Activated naive CD4-positive, alpha-beta T cell treated with anti-CD3 and anti-CD28 coated beads for 36 hours (primary cell): ENCODE data around the gene ALS2. TPM values are rescaled to one million over a fixed set of nuclear protein-coding genes. Genes with fewer than 3 reads are reported as not detected.
"Not testable (repeated sequence)": the region's sequence is repeated elsewhere in the genome, so short reads cannot be mapped to it uniquely, and the experiment has no call there.

Source experiments
- CTCF ChIA-PET: fragments of 350-600 bp; sonication (Branson Sonifier 250); formaldehyde crosslinking; loops from one replicate; lab custom pipeline; 2021; ENCODE audit warnings: antibody characterized with exemption; lab: Charles Lee
- DNase-seq: peaks from one replicate; pipeline ENCODE4 v3.0.0-alpha.2; 2020
- H3K27ac Mint-ChIP-seq: one replicate; pipeline ENCODE4 v1.8.0; 2021; ENCODE audit warnings: mild to moderate bottlenecking, mixed read lengths
- H3K27me3 Mint-ChIP-seq: one replicate; pipeline ENCODE4 v1.8.0; 2021; ENCODE audit warnings: low read depth, mixed read lengths
- H3K36me3 Mint-ChIP-seq: one replicate; pipeline ENCODE4 v1.8.0; 2021; ENCODE audit warnings: low read depth, mixed read lengths
- H3K4me1 Mint-ChIP-seq: one replicate; pipeline ENCODE4 v1.8.0; 2021; ENCODE audit warnings: low read depth, mixed read lengths
- H3K4me3 Mint-ChIP-seq: one replicate; pipeline ENCODE4 v1.8.0; 2021; ENCODE audit warnings: mild to moderate bottlenecking, moderate library complexity, mixed read lengths
- H3K9me3 Mint-ChIP-seq: one replicate; pipeline ENCODE4 v1.8.0; 2021; ENCODE audit warnings: mixed read lengths
- intact Hi-C: fragments of 100-400 bp; cut with micrococcal nuclease; formaldehyde crosslinking; loops from one replicate; pipeline ENCODE4 v1.15.1; 2023
- total RNA-seq, 2 experiments: library from RNA; stranded (reverse); gene quantifications; one replicate each; pipeline ENCODE4 v1.2.3, GENCODE V29; 2021

ALS2 gene
- total RNA-seq, 2 experiments from 2014 or later, result 9.4 to 11.2 TPM

- Mint-ChIP-seq H3K9me3 (no peaks in the 10 kb centered on the region), H3K27ac (no peak overlapping the region), H3K4me1 (no peaks in the 10 kb centered on the region), H3K4me3 (no peak overlapping the region), H3K36me3 (no peaks in the 10 kb centered on the region), H3K27me3 (peaks cover 4% of the 10 kb centered on the region)
- intact Hi-C loops, result no loop called here
- DNase-seq, result no peak
- CTCF ChIA-PET, result no interaction called here
These were observed 26.8 kb upstream of the ALS2 start for GRCh38 chr2:201807452-201807999.

- no peaks in the 10 kb centered on the region for H3K36me3 Mint-ChIP-seq
- no peak for DNase-seq
- CTCF ChIA-PET, result no interaction called here
These were observed 25.9 kb upstream of the ALS2 start, which contains the start of gene CDK15 for GRCh38 chr2:201806442-201807170. CDK15 (plus strand) TSS chr2:201806537; CDS start chr2:201806665, 128 bp downstream.

GRCh38 chr2:201798914-201799285 lies 18.2 kb upstream of the ALS2 start:
- H3K36me3 Mint-ChIP-seq, H3K27me3 Mint-ChIP-seq, DNase-seq, H3K9me3 Mint-ChIP-seq, H3K27ac Mint-ChIP-seq, H3K4me1 Mint-ChIP-seq, H3K4me3 Mint-ChIP-seq, CTCF ChIA-PET: not testable (repeated sequence)
- intact Hi-C loops, result loop anchor here (5.0 kb wide), 1 partner anchor 58 kb away; no protein-coding TSS in a partner anchor

More at GRCh38 chr2:201806442-201807170, 25.9 kb upstream of the ALS2 start, which contains the start of gene CDK15:
- peaks cover 6% of the 10 kb centered on the region for H3K27me3 Mint-ChIP-seq
- H3K4me1 Mint-ChIP-seq, result no peaks in the 10 kb centered on the region
- H3K27ac Mint-ChIP-seq, result no peak within 1 kb of the TSS
- H3K4me3 Mint-ChIP-seq, result no peak within 1 kb of the TSS
- no peaks in the 10 kb centered on the region for H3K9me3 Mint-ChIP-seq
- intact Hi-C loops, result no loop called here

GRCh38 chr2:201798252-201798913 lies 17.6 kb upstream of the ALS2 start:
- H3K4me1 Mint-ChIP-seq, result no peaks in the 10 kb centered on the region
- H3K27ac Mint-ChIP-seq, result no peak overlapping the region
- H3K36me3 Mint-ChIP-seq, result no peaks in the 10 kb centered on the region
- H3K27me3 Mint-ChIP-seq, result peaks cover 8% of the 10 kb centered on the region
- no peaks in the 10 kb centered on the region for H3K9me3 Mint-ChIP-seq
- no peak for DNase-seq
- no peak overlapping the region for H3K4me3 Mint-ChIP-seq
- intact Hi-C loops, result loop anchor here (5.0 kb wide), 1 partner anchor 59 kb away; no protein-coding TSS in a partner anchor
- CTCF ChIA-PET, result interaction anchor here (0.7 kb wide), 2 partner anchors 154 to 427 kb away, joined by 5 read pairs; no protein-coding TSS in a partner anchor

- CTCF ChIA-PET, result interaction anchor here (0.6 kb wide), 1 partner anchor 38 kb away, joined by 3 read pairs; no protein-coding TSS in a partner anchor
- intact Hi-C loops, result loop anchor here (5.0 kb wide), 1 partner anchor 60 kb away; no protein-coding TSS in a partner anchor
- H3K27ac Mint-ChIP-seq, result no peak overlapping the region
- no peaks in the 10 kb centered on the region for H3K4me1 Mint-ChIP-seq
- H3K27me3 Mint-ChIP-seq, result peaks cover 2% of the 10 kb centered on the region
- H3K36me3 Mint-ChIP-seq, result no peaks in the 10 kb centered on the region
- DNase-seq, result no peak
- H3K9me3 Mint-ChIP-seq, result no peaks in the 10 kb centered on the region
- H3K4me3 Mint-ChIP-seq, result no peak overlapping the region
These were observed 16.6 kb upstream of the ALS2 start for GRCh38 chr2:201797175-201797840.

GRCh38 chr2:201796478-201796865 lies 15.7 kb upstream of the ALS2 start:
- Mint-ChIP-seq H3K27me3 (peaks cover 2% of the 10 kb centered on the region), H3K4me1 (no peaks in the 10 kb centered on the region), H3K36me3 (no peaks in the 10 kb centered on the region), H3K9me3 (no peaks in the 10 kb centered on the region), H3K4me3 (no peak overlapping the region), H3K27ac (no peak overlapping the region)
- intact Hi-C loops, result loop anchor here (1.0 to 5.0 kb wide), 2 partner anchors 61 to 382 kb away; no protein-coding TSS in a partner anchor
- CTCF ChIA-PET, result interaction anchor here (0.5 kb wide), 1 partner anchor 69 kb away, joined by 4 read pairs; no protein-coding TSS in a partner anchor
- DNase-seq, result no peak

GRCh38 chr2:201795607-201796477 lies 15.1 kb upstream of the ALS2 start:
- no peak overlapping the region for H3K4me3 Mint-ChIP-seq
- DNase-seq, result peak; percentile 15
- no peak overlapping the region for H3K27ac Mint-ChIP-seq
- CTCF ChIA-PET, result interaction anchor here (0.6 kb wide), 1 partner anchor 868 kb away, joined by 3 read pairs; no protein-coding TSS in a partner anchor
- no peaks in the 10 kb centered on the region for H3K9me3 Mint-ChIP-seq
- H3K4me1 Mint-ChIP-seq, result no peaks in the 10 kb centered on the region
- H3K36me3 Mint-ChIP-seq, result no peaks in the 10 kb centered on the region
- H3K27me3 Mint-ChIP-seq, result peaks cover 2% of the 10 kb centered on the region
- intact Hi-C loops, result loop anchor here (1.0 to 5.0 kb wide), 2 partner anchors 61 to 382 kb away; no protein-coding TSS in a partner anchor

- Mint-ChIP-seq H3K9me3 (no peaks in the 10 kb centered on the region), H3K27me3 (no peaks in the 10 kb centered on the region), H3K36me3 (no peaks in the 10 kb centered on the region), H3K27ac (no peak overlapping the region), H3K4me3 (no peak overlapping the region), H3K4me1 (no peaks in the 10 kb centered on the region)
- CTCF ChIA-PET, result interaction anchor here (1.6 kb wide), 1 partner anchor 66 kb away, joined by 5 read pairs; no protein-coding TSS in a partner anchor
- intact Hi-C loops, result no loop called here
- DNase-seq, result no peak
These were observed 13.6 kb upstream of the ALS2 start for GRCh38 chr2:201794294-201794693.

GRCh38 chr2:201793631-201794030 lies 12.9 kb upstream of the ALS2 start:
- Mint-ChIP-seq H3K27me3 (no peaks in the 10 kb centered on the region), H3K36me3 (no peaks in the 10 kb centered on the region), H3K4me3 (no peak overlapping the region), H3K9me3 (no peaks in the 10 kb centered on the region), H3K27ac (no peak overlapping the region), H3K4me1 (no peaks in the 10 kb centered on the region)
- intact Hi-C loops, result no loop called here
- no peak for DNase-seq
- CTCF ChIA-PET, result interaction anchor here (1.6 kb wide), 1 partner anchor 67 kb away, joined by 5 read pairs; no protein-coding TSS in a partner anchor

GRCh38 chr2:201790989-201791388 lies 10.3 kb upstream of the ALS2 start:
- Mint-ChIP-seq H3K4me3 (no peak overlapping the region), H3K4me1 (no peaks in the 10 kb centered on the region), H3K36me3 (no peaks in the 10 kb centered on the region), H3K27ac (no peak overlapping the region), H3K27me3 (no peaks in the 10 kb centered on the region), H3K9me3 (no peaks in the 10 kb centered on the region)
- CTCF ChIA-PET, result no interaction called here
- DNase-seq, result no peak
- intact Hi-C loops, result no loop called here

- CTCF ChIA-PET, result no interaction called here
- Mint-ChIP-seq H3K4me1 (no peaks in the 10 kb centered on the region), H3K9me3 (no peaks in the 10 kb centered on the region), H3K36me3 (no peaks in the 10 kb centered on the region), H3K4me3 (no peak overlapping the region), H3K27me3 (no peaks in the 10 kb centered on the region), H3K27ac (no peak overlapping the region)
- no peak for DNase-seq
- intact Hi-C loops, result no loop called here
These were observed 9.6 kb upstream of the ALS2 start for GRCh38 chr2:201790291-201790690.
